Neural progenitor cell (in vitro differentiated cells): ENCODE measurements around the gene PIGN. TPM values are rescaled to one million over a fixed set of nuclear protein-coding genes. Genes with fewer than 3 reads are reported as not detected.

Source experiments
- DNase-seq: peaks from one replicate; pipeline ENCODE4 v3.0.0-alpha.2; 2016; ENCODE audit warnings: low spot score
- H2AFZ ChIP-seq: fragments of 200-600 bp; sonication (generic); replicated peaks from 2 replicates; pipeline ENCODE4 v1.6.1; 2016; ENCODE audit warnings: antibody characterized with exemption
- H3F3A ChIP-seq: fragments of 200-600 bp; sonication (generic); 2 replicates; pipeline ENCODE4 v1.6.1; 2016; ENCODE audit warnings: antibody characterized with exemption, low read depth
- H3K27ac ChIP-seq: fragments of 200-600 bp; sonication (generic); 2 replicates; pipeline ENCODE4 v1.5.1; 2016; ENCODE audit warnings: mild to moderate bottlenecking
- H3K27me3 ChIP-seq: fragments of 200-600 bp; sonication (generic); 2 replicates; pipeline ENCODE4 v1.6.1; 2016; ENCODE audit warnings: mild to moderate bottlenecking, moderate library complexity
- H3K36me3 ChIP-seq: fragments of 200-600 bp; sonication (generic); 2 replicates; pipeline ENCODE4 v1.5.1; 2016
- H3K4me1 ChIP-seq: fragments of 200-600 bp; sonication (generic); 2 replicates; pipeline ENCODE4 v1.6.1; 2016; ENCODE audit warnings: mixed run types
- H3K4me2 ChIP-seq: fragments of 200-600 bp; sonication (generic); 2 replicates; pipeline ENCODE4 v1.6.1; 2016
- H3K4me3 ChIP-seq: fragments of 200-600 bp; sonication (generic); 2 replicates; pipeline ENCODE4 v1.5.1; 2016
- H3K79me2 ChIP-seq: fragments of 200-600 bp; sonication (generic); 2 replicates; pipeline ENCODE4 v1.6.1; 2016; ENCODE audit warnings: low read depth
- H3K9ac ChIP-seq: fragments of 200-600 bp; sonication (generic); 2 replicates; pipeline ENCODE4 v1.6.1; 2016
- H3K9me3 ChIP-seq: fragments of 200-600 bp; sonication (generic); 2 replicates; pipeline ENCODE4 v1.5.1; 2016; ENCODE audit warnings: low read depth
- H4K20me1 ChIP-seq: fragments of 200-600 bp; sonication (generic); 2 replicates; pipeline ENCODE4 v1.6.1; 2016; ENCODE audit warnings: low read depth
- H3K27ac Mint-ChIP-seq: 3 replicates; pipeline ENCODE4 v1.8.0; 2021; ENCODE audit warnings: mixed read lengths
- H3K27me3 Mint-ChIP-seq: 2 replicates; pipeline ENCODE4 v1.8.0; 2022; ENCODE audit warnings: low read depth, mild to moderate bottlenecking, inconsistent platforms, moderate library complexity, mixed read lengths; ENCODE audit not compliant: insufficient read depth
- H3K36me3 Mint-ChIP-seq: 3 replicates; pipeline ENCODE4 v1.8.0; 2021; ENCODE audit warnings: mixed read lengths
- H3K4me1 Mint-ChIP-seq: 3 replicates; pipeline ENCODE4 v1.8.0; 2021; ENCODE audit warnings: mixed read lengths
- H3K4me3 Mint-ChIP-seq: 3 replicates; pipeline ENCODE4 v1.8.0; 2021; ENCODE audit warnings: mild to moderate bottlenecking, moderate library complexity, mixed read lengths
- H3K9me3 Mint-ChIP-seq: 3 replicates; pipeline ENCODE4 v1.8.0; 2020; ENCODE audit warnings: mixed read lengths
- EZH2 ChIP-seq: fragments of 200-600 bp; sonication (generic); IDR thresholded peaks from 2 replicates; pipeline ENCODE4 v1.6.1; 2017; ENCODE audit warnings: antibody characterized with exemption, mild to moderate bottlenecking, moderate library complexity
- EZH2phosphoT487 ChIP-seq: fragments of 200-600 bp; sonication (generic); IDR thresholded peaks from 2 replicates; pipeline ENCODE4 v1.6.1; 2017; ENCODE audit warnings: antibody characterized with exemption
- total RNA-seq: library from RNA; depleted of rRNA; stranded (reverse); fragments of >200 nt; gene quantifications from 2 replicates; pipeline ENCODE4 v1.2.3, GENCODE V29; 2015; ENCODE audit warnings: low replicate concordance
- TF ChIP-seq, protein P1 (sequence below): fragments of 200-600 bp; sonication (generic); IDR thresholded peaks from 2 replicates; pipeline ENCODE4 v1.5.1; 2017; ENCODE audit warnings: antibody characterized with exemption, mild to moderate bottlenecking

The PIGN gene
- total RNA-seq, 1 donor from 2014 or later = 48.9 TPM

DNA sequence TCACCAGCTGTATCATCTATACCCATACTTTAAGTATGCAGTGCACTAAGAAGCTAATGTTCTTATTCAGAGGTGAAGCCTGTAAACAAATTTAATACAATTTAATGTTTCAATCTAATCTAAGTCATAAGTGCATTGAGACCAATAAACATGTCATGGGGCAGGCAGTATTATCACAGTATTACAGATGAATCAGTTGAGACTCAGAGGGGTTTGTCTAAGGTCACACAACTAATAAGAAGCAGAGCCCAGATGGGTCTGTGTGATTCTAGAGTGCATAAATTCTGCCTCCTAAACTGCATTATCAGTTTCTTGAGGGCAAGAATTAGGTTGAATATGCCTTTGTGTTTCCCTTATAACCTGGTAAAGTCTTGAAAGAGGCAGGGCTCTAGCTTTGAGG lies 153.1 kb downstream of the PIGN start:
- Histone ChIP-seq H3K27me3 (no peaks in the 10 kb centered on the region), H3K4me3 (no peak overlapping the region), H3K4me1 (no peaks in the 10 kb centered on the region), H2AFZ (no peak overlapping the region), H3K27ac (no peak overlapping the region), H3K36me3 (no peaks in the 10 kb centered on the region), H3K79me2 (no peaks in the 10 kb centered on the region), H3F3A (no peaks in the 10 kb centered on the region), H4K20me1 (no peaks in the 10 kb centered on the region), H3K9me3 (no peaks in the 10 kb centered on the region), H3K4me2 (no peak overlapping the region), H3K9ac (no peak overlapping the region)
- H3K4me3 Mint-ChIP-seq = no peak overlapping the region
- peaks cover 15% of the 10 kb centered on the region for H3K9me3 Mint-ChIP-seq
- DNase-seq = no peak
- peaks cover 9% of the 10 kb centered on the region for H3K4me1 Mint-ChIP-seq
- no peak for TF ChIP-seq EZH2
- TF ChIP-seq, protein P1, sequence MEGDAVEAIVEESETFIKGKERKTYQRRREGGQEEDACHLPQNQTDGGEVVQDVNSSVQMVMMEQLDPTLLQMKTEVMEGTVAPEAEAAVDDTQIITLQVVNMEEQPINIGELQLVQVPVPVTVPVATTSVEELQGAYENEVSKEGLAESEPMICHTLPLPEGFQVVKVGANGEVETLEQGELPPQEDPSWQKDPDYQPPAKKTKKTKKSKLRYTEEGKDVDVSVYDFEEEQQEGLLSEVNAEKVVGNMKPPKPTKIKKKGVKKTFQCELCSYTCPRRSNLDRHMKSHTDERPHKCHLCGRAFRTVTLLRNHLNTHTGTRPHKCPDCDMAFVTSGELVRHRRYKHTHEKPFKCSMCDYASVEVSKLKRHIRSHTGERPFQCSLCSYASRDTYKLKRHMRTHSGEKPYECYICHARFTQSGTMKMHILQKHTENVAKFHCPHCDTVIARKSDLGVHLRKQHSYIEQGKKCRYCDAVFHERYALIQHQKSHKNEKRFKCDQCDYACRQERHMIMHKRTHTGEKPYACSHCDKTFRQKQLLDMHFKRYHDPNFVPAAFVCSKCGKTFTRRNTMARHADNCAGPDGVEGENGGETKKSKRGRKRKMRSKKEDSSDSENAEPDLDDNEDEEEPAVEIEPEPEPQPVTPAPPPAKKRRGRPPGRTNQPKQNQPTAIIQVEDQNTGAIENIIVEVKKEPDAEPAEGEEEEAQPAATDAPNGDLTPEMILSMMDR = no peak
- no peak for TF ChIP-seq EZH2phosphoT487
- peaks cover 2% of the 10 kb centered on the region for H3K27me3 Mint-ChIP-seq
- no peak overlapping the region for H3K27ac Mint-ChIP-seq
- no peaks in the 10 kb centered on the region for H3K36me3 Mint-ChIP-seq

DNA sequence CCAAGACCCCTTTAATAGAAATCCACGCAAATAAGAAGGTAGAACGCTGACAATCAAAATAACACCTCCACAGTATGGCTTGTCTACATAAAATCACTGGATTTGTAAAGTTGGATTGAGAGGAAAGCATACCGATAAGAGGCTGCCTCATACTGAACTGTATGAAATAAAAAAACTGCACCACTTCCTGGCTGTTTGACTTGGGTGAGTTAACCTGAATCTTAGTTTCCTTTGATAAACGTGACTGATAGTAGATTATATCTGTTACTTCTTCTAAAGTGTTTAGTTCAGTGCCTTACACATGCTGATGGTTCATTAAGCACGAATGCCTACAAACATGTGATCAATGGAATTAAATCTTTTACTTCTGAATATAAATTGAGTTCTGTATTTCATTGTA lies 153.6 kb downstream of the PIGN start:
- H4K20me1 ChIP-seq = no peaks in the 10 kb centered on the region
- no peak for DNase-seq
- peaks cover 2% of the 10 kb centered on the region for H3K27me3 Mint-ChIP-seq
- H3K36me3 ChIP-seq = no peaks in the 10 kb centered on the region
- H2AFZ ChIP-seq = no peak overlapping the region
- H3K4me3 ChIP-seq = no peak overlapping the region
- no peak overlapping the region for H3K27ac Mint-ChIP-seq
- no peaks in the 10 kb centered on the region for H3K36me3 Mint-ChIP-seq
- no peak overlapping the region for H3K4me3 Mint-ChIP-seq
- no peaks in the 10 kb centered on the region for H3K4me1 ChIP-seq
- TF ChIP-seq, protein P1 = no peak
- TF ChIP-seq EZH2phosphoT487 = no peak
- TF ChIP-seq EZH2 = no peak
- H3K4me1 Mint-ChIP-seq = peaks cover 7% of the 10 kb centered on the region
- no peak overlapping the region for H3K9ac ChIP-seq
- no peaks in the 10 kb centered on the region for H3K27me3 ChIP-seq
- H3K9me3 ChIP-seq = no peaks in the 10 kb centered on the region
- no peaks in the 10 kb centered on the region for H3K79me2 ChIP-seq
- H3F3A ChIP-seq = no peaks in the 10 kb centered on the region
- no peak overlapping the region for H3K4me2 ChIP-seq
- peaks cover 15% of the 10 kb centered on the region for H3K9me3 Mint-ChIP-seq
- no peak overlapping the region for H3K27ac ChIP-seq

DNA sequence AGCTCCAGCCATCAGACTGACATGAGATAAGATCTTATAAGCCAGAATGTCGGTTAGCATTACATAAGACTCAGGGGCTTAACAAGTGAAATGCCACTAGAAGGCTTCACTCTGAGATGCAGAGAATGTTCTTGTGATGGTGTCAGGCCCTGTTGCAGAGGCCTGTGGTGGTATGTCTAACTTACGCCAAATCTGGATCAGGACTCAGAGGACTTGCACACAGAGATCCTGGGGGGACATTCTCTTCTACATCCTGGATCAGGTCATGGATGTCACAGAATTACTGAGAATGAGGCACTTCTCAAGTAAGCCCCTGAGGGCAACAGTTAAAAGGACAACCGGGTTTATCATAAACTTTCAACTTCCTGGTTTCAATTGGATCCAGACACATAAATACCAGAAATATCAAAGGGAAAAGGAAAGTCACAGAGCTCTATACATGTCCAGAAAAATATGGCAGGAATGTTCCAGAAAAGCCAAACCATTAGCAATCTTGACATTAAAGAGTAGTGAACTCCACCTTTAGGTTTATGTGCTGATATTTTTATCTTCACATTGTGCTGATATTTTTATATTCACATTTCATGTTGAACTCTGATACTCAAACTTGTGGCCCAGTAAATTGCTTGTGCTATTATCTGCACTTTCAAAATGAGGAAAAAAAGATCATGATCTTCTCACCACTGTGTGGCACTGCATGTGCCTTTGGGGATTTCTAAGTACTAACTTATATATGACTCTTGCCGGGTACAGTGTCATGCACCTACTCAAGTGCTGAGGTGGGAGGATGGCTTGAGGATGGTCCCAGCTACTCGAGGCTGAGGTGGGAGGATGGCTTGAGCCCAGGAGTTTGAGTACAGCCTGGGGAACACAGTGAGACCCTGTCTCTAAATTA lies 156.5 kb downstream of the PIGN start:
- TF ChIP-seq, protein P1 = no peak
- TF ChIP-seq EZH2phosphoT487 (no peak), EZH2 (no peak)

More for the DNA sequence above, 156.5 kb downstream of the PIGN start:
- Mint-ChIP-seq H3K36me3 (no peaks in the 10 kb centered on the region), H3K4me3 (no peak overlapping the region), H3K4me1 (peaks cover 2% of the 10 kb centered on the region), H3K27me3 (peaks cover 3% of the 10 kb centered on the region), H3K27ac (peak overlapping the region; percentile 67), H3K9me3 (peaks cover 15% of the 10 kb centered on the region)
- H3K27ac ChIP-seq = no peak overlapping the region
- no peak overlapping the region for H3K4me3 ChIP-seq
- no peak overlapping the region for H3K4me2 ChIP-seq
- H3K4me1 ChIP-seq = no peaks in the 10 kb centered on the region
- no peaks in the 10 kb centered on the region for H3K27me3 ChIP-seq
- no peaks in the 10 kb centered on the region for H3K36me3 ChIP-seq
- H3K9me3 ChIP-seq = no peaks in the 10 kb centered on the region
- no peak overlapping the region for H2AFZ ChIP-seq
- H3F3A ChIP-seq = no peaks in the 10 kb centered on the region
- DNase-seq = no peak
- no peak overlapping the region for H3K9ac ChIP-seq
- no peaks in the 10 kb centered on the region for H3K79me2 ChIP-seq
- H4K20me1 ChIP-seq = no peaks in the 10 kb centered on the region
